Testis (tissue), 2 donors: ENCODE data around the gene SLC27A2.

ENCODE experiments used
- CTCF ChIP-seq, 3 experiments: fragments of 450-650 bp in 2 of 3; fragments of 200-600 bp in 1 of 3; sonication (generic) in 1 of 3; IDR thresholded peaks; one replicate each; pipeline ENCODE4 v1.5.1; 2016 to 2019; ENCODE audit warnings: antibody characterized with exemption in 3 of 3, mild to moderate bottlenecking in 2 of 3, moderate library complexity in 1 of 3
- POLR2A ChIP-seq: fragments of 450-650 bp; IDR thresholded peaks from one replicate; pipeline ENCODE4 v1.6.1; 2017; ENCODE audit warnings: antibody characterized with exemption, mild to moderate bottlenecking, moderate library complexity

GRCh38 chr15:50257924-50258323 lies 75.9 kb downstream of the SLC27A2 start:
- TF ChIP-seq CTCF (IDR thresholded peaks at IDR 0.05) (no peak), POLR2A (no peak)
